SK-N-SH treated with all-trans-retinoic acid at 6 μM for 48 hours (cell line): ENCODE measurements around the gene AGAP2.

ENCODE experiments used
- OSR1 ChIP-seq: fragments of 250-450 bp; sonication (Bioruptor Pico); IDR thresholded peaks from 2 replicates; pipeline ENCODE4 v1.8.0; 2022; ENCODE audit warnings: moderate library complexity, mild to moderate bottlenecking, inconsistent platforms
- TF ChIP-seq, protein P1 (sequence below): fragments of 250-450 bp; sonication (Bioruptor Pico); IDR thresholded peaks from 2 replicates; pipeline ENCODE4 v1.5.1; 2020; ENCODE audit warnings: low read depth, mild to moderate bottlenecking, moderate library complexity

DNA sequence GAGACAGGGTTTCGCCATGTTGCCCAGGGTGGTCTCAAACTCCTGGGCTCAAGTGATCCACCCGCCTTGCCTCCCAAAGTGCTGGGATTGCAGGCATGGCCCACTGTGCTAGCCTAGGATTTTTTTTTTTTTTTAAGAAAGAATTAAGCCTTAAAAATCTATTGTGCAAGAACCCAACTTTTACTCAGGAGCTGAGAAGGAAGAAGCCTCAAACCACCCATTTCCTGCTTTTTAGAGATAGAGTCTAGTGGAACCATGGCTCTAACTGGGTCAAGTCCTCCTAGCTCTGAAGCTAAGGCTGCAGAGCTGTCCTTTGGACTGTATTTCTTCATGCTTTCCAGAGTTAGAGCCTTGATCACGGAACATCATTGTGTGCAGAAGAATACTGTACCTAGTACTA is 42.7 kb upstream of the AGAP2 start:
- TF ChIP-seq OSR1: no peak
- TF ChIP-seq, protein P1, sequence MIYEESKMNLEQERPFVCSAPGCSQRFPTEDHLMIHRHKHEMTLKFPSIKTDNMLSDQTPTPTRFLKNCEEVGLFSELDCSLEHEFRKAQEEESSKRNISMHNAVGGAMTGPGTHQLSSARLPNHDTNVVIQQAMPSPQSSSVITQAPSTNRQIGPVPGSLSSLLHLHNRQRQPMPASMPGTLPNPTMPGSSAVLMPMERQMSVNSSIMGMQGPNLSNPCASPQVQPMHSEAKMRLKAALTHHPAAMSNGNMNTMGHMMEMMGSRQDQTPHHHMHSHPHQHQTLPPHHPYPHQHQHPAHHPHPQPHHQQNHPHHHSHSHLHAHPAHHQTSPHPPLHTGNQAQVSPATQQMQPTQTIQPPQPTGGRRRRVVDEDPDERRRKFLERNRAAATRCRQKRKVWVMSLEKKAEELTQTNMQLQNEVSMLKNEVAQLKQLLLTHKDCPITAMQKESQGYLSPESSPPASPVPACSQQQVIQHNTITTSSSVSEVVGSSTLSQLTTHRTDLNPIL (CRISPR knock-in tag): no peak
